K562 (cell line): Measurements from ENCODE around the gene GPR25. TPM values are rescaled to one million over a fixed set of nuclear protein-coding genes. Genes with fewer than 3 reads are reported as not detected.
A peak's percentile ranks its signal among the peaks of the same experiment; 100 is the strongest.

Source experiments
- ATAC-seq: fragments of 200-7000 bp; cut with Tn5 transposase; 3 replicates; pipeline ENCODE4 v1.9.1; 2020; ENCODE audit warnings: moderate library complexity
- BruUV-seq: library from RNA; stranded (reverse); fragments of 400-500 nt; replicated peaks from 2 replicates; lab custom pipeline; 2021; lab: Mats Ljungman, UMichigan
- CTCF ChIA-PET: fragments of 300-600 bp; formaldehyde crosslinking; extraction: SDS; loops from one replicate; lab custom pipeline; 2021; ENCODE audit warnings: low intra/inter-chr PET ratio; lab: Yijun Ruan, JAX
- POLR2A ChIA-PET: fragments of 300-600, 350-650 bp; sonication (Branson Sonifier 250); formaldehyde crosslinking; extraction: SDS; loops from one replicate; lab custom pipeline; 2021; ENCODE audit warnings: antibody characterized with exemption, inconsistent platforms; lab: Yijun Ruan, JAX
- DNase-seq, 4 experiments: peaks; one replicate each; pipeline versions ENCODE4 v3.0.0 to v3.0.0-alpha.2; 2011 to 2018; ENCODE audit warnings: low spot score in 3 of 4, mixed read lengths in 3 of 4; ENCODE audit errors: extremely low read depth in 1 of 4
- FAIRE-seq: peaks from 2 replicates; lab custom pipeline; 2011; peaks lifted over from hg19 to GRCh38; lab: Jason Lieb, UNC
- H2AFZ ChIP-seq: 2 replicates; pipeline ENCODE4 v1.6.0; 2011; ENCODE audit warnings: low read depth, low read length, control low read depth, inconsistent platforms
- H3K27ac ChIP-seq: fragments of 200-600 bp; 3 replicates; pipeline ENCODE4 v1.8.0; 2011; ENCODE audit warnings: low read depth, mild to moderate bottlenecking, control low read depth, inconsistent platforms, low read length, moderate library complexity, mixed read lengths; ENCODE audit errors: extremely low read depth
- H3K27me3 ChIP-seq, 2 experiments: fragments of 300-600 bp in 1 of 2; 2 replicates in 1 of 2; 3 replicates in 1 of 2; pipeline versions ENCODE4 v1.6.0 to v1.8.0; 2011; ENCODE audit warnings: inconsistent platforms in 2 of 2, low read length in 2 of 2, mild to moderate bottlenecking in 1 of 2, mixed read lengths in 1 of 2, moderate library complexity in 1 of 2; ENCODE audit not compliant: control insufficient read depth in 2 of 2, insufficient read depth in 2 of 2
- H3K36me3 ChIP-seq: fragments of 300-600 bp; 3 replicates; pipeline ENCODE4 v1.8.0; 2011; ENCODE audit warnings: mild to moderate bottlenecking, low read length, inconsistent platforms; ENCODE audit not compliant: control insufficient read depth, insufficient read depth
- H3K4me1 ChIP-seq, 2 experiments: fragments of 200-600 bp in 1 of 2; replicated peaks in 1 of 2; 2 replicates in 1 of 2; 3 replicates in 1 of 2; pipeline versions ENCODE4 v1.5.1 to v1.8.0; 2011; ENCODE audit warnings: inconsistent platforms in 2 of 2, low read length in 2 of 2, mild to moderate bottlenecking in 1 of 2, mixed read lengths in 1 of 2, moderate library complexity in 1 of 2; ENCODE audit not compliant: control insufficient read depth in 2 of 2, insufficient read depth in 2 of 2
- H3K4me2 ChIP-seq: 2 replicates; pipeline ENCODE4 v1.6.1; 2011; ENCODE audit warnings: low read length, control low read depth, inconsistent platforms, mixed read lengths; ENCODE audit not compliant: insufficient read depth
- H3K4me3 ChIP-seq: fragments of 200-600 bp; sonication (generic), shearing (Covaris generic); 2 replicates; pipeline ENCODE4 v1.5.1; 2016; ENCODE audit warnings: control low read depth, inconsistent platforms
- H3K79me2 ChIP-seq: fragments of 200-600 bp; 3 replicates; pipeline ENCODE4 v1.8.0; 2011; ENCODE audit warnings: low read length, inconsistent platforms; ENCODE audit not compliant: control insufficient read depth, insufficient read depth
- H3K9ac ChIP-seq, 2 experiments: 2 replicates each; pipeline versions ENCODE4 v1.6.0 to v1.6.1; 2011; ENCODE audit warnings: low read depth in 2 of 2, low read length in 2 of 2, control low read depth in 1 of 2, inconsistent platforms in 1 of 2, mild to moderate bottlenecking in 1 of 2, mixed read lengths in 1 of 2; ENCODE audit not compliant: insufficient read depth in 1 of 2
- H3K9me1 ChIP-seq: one replicate; pipeline ENCODE4 v1.6.0; 2011; ENCODE audit warnings: inconsistent platforms, mild to moderate bottlenecking, low read length, moderate library complexity; ENCODE audit not compliant: control insufficient read depth, insufficient read depth
- H3K9me3 ChIP-seq: replicated peaks from 2 replicates; pipeline ENCODE4 v1.5.1; 2011; ENCODE audit warnings: low read depth, low read length, inconsistent platforms; ENCODE audit not compliant: control insufficient read depth, insufficient read depth
- H4K20me1 ChIP-seq: replicated peaks from 2 replicates; pipeline ENCODE4 v1.6.1; 2011; ENCODE audit warnings: low read length, inconsistent platforms, mixed read lengths; ENCODE audit not compliant: control insufficient read depth, insufficient read depth
- BRD9 ChIP-seq: fragments of 450-650 bp; IDR thresholded peaks from 2 replicates; pipeline ENCODE4 v1.6.1; 2018; ENCODE audit warnings: low read depth; ENCODE audit not compliant: partially characterized antibody
- C11orf30 ChIP-seq: fragments of 450-650 bp; IDR thresholded peaks from 2 replicates; pipeline ENCODE4 v1.6.1; 2016; ENCODE audit warnings: low read depth, mild to moderate bottlenecking
- CHD1 ChIP-seq: fragments of 200-600 bp; sonication (generic); IDR thresholded peaks from one replicate; pipeline ENCODE4 v1.6.1; 2012; ENCODE audit warnings: mild to moderate bottlenecking, moderate library complexity, low read length, inconsistent platforms
- CTCF ChIP-seq, 3 experiments: IDR thresholded peaks in 2 of 3; conservative IDR thresholded peaks in 1 of 3; 2 replicates each; pipeline ENCODE4 v1.5.1; 2011 to 2012; ENCODE audit warnings: low read length in 3 of 3, mild to moderate bottlenecking in 3 of 3, control low read depth in 2 of 3, improper control_type of control experiment in 1 of 3, inconsistent platforms in 1 of 3, low read depth in 1 of 3, mixed read lengths in 1 of 3, moderate library complexity in 1 of 3; ENCODE audit not compliant: insufficient read depth in 2 of 3
- ILK ChIP-seq: fragments of 450-650 bp; IDR thresholded peaks from 2 replicates; pipeline ENCODE4 v1.6.1; 2016; ENCODE audit warnings: missing genetic modification characterization, low read depth, mild to moderate bottlenecking, missing compliant biosample characterization, moderate library complexity, borderline replicate concordance
- LARP7 ChIP-seq: fragments of 450-650 bp; IDR thresholded peaks from 2 replicates; pipeline ENCODE4 v1.6.1; 2016
- NR2F6 ChIP-seq: fragments of 450-650 bp; formaldehyde crosslinking; IDR thresholded peaks from 2 replicates; pipeline ENCODE4 v1.4.0; 2020; ENCODE audit warnings: mild to moderate bottlenecking
- RFX5 ChIP-seq: IDR thresholded peaks from 2 replicates; pipeline ENCODE4 v1.6.1; 2011; ENCODE audit warnings: low read depth, mild to moderate bottlenecking, improper control_type of control experiment, low read length
- TCF7L2 ChIP-seq: fragments of 150-350 bp; IDR thresholded peaks from 2 replicates; pipeline ENCODE4 v1.6.1; 2016; ENCODE audit warnings: low read depth, mild to moderate bottlenecking, low read length, moderate library complexity
- ZBTB7A ChIP-seq: IDR thresholded peaks from 2 replicates; pipeline ENCODE4 v1.6.1; 2011; ENCODE audit warnings: low read depth, mild to moderate bottlenecking, low read length, moderate library complexity, borderline replicate concordance; ENCODE audit not compliant: control insufficient read depth
- ZNF165 ChIP-seq: fragments of 250-450 bp; sonication (Bioruptor Pico); IDR thresholded peaks from 2 replicates; pipeline ENCODE4 v1.4.0; 2020; ENCODE audit warnings: borderline replicate concordance
- ZNF695 ChIP-seq: fragments of 450-650 bp; formaldehyde crosslinking; IDR thresholded peaks from 2 replicates; pipeline ENCODE4 v1.4.0; 2020; ENCODE audit warnings: mild to moderate bottlenecking, moderate library complexity
- WGBS: fragments of 100-300 bp; shearing (Covaris generic); methylation state at CpG from one replicate; pipeline ENCODE4 v1.1.6; 2016; ENCODE audit warnings: low coverage, mixed read lengths; ENCODE audit not compliant: insufficient coverage; ENCODE audit errors: missing lambda C conversion rate; 5-methylcytosine and 5-hydroxymethylcytosine counted together
- in situ Hi-C: fragments of 300-500 bp; cut with MboI; formaldehyde crosslinking; loops from 4 replicates; pipeline ENCODE4 v1.15.0; 2018; ENCODE audit warnings: inconsistent platforms, mixed read lengths
- intact Hi-C: fragments of 100-400 bp; cut with micrococcal nuclease; formaldehyde crosslinking; loops from 2 replicates; pipeline ENCODE4 v1.14.2; 2022
- polyA plus RNA-seq, 8 experiments: library from polyadenylated mRNA; depleted of rRNA in 4 of 8; stranded (reverse) in 5 of 8; unstranded in 3 of 8; fragments of >200 nt; fragmentation: Nextera tagmentation in 2 of 8; fragmentation: Illumina TruSeq in 1 of 8; extraction: Ambion mirVana in 2 of 8; extraction: Trizol in 1 of 8; gene quantifications; 2 replicates each; pipeline versions ENCODE4 v1.2.1 to v1.2.3, GENCODE V29; 2011 to 2014; ENCODE audit warnings: inconsistent platforms in 1 of 8, missing spikeins in 1 of 8
- total RNA-seq, 7 experiments: library from RNA; depleted of rRNA in 6 of 7; stranded (reverse); fragments of >200 nt in 6 of 7; fragmentation: Illumina TruSeq in 2 of 7; extraction: Trizol in 2 of 7; gene quantifications; 2 replicates each; pipeline versions ENCODE4 v1.2.1 to v1.2.3, GENCODE V29; 2011 to 2021; ENCODE audit warnings: low replicate concordance in 1 of 7
- TF ChIP-seq, protein P1 (sequence below): sonication (generic); formaldehyde crosslinking; IDR thresholded peaks from 2 replicates; pipeline ENCODE4 v1.9.0; 2022; ENCODE audit warnings: mild to moderate bottlenecking, missing genetic modification reagents
- TF ChIP-seq, protein P2 (sequence below): fragments of 250-450 bp; sonication (Bioruptor Pico); IDR thresholded peaks from 2 replicates; pipeline ENCODE4 v1.9.0; 2021; ENCODE audit warnings: mild to moderate bottlenecking, inconsistent platforms

Gene GPR25
- total and polyA plus RNA-seq, 9 of the 15 experiments (the other 6 are each of a cell fraction or from before 2014, with no cell fraction given) = not detected

DNA sequence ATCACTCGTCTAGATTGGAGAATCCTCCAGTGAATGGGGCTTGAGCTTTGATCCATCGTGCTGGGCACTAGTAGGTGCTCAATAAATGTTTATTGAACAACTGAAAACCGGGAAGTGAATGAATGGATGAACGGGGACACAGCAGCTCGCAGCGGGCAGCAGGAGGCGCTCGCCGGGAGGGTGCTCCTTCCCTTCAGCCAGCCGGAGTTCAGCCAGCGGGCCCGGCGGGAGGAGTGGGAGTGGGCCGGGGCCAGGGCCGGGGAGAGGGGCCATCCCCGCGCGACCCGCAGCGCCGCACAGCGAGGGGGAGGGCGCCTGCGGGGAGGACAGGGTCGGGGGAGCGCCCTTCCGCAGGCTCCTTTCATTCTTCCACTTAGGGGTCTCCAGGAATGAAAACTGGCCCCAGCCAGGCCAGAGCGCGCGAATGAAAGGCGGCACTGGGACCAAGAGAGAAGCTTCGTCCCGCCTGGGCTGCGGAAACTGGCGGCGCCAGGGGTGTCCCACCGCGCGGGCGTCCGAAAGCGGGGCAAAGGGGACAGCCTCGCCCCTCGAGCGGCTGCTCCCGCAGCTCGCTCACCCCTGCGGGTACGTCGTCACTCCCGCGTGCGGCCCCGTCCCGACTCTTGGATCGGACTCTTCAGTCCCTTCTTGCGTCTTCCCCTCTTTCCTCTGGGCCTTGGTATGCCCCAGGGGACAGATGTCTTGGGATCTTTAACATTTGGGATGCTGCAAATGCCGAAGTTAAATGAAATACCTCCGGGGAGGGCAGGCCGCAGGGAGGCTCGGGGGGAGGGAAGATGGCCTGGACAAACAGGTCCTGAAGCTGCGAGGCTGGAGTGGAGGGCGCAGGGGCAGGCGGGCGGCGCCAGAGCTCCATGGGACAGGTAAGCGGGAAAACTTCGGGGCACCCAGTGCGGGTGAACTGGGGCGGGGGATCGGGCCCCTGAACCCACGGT is 18.3 kb downstream of the GPR25 start (continued):
- TF ChIP-seq CTCF (IDR thresholded peaks at IDR 0.05 in 2 of 3, conservative IDR thresholded peaks at IDR 0.05 in 1 of 3; ENCODE audit: insufficient read depth in 2 of 3, low read depth in 1 of 3, low read length in 3 of 3) = peak; percentile 24 to 53 (median 46); a peak in 3 of 6 replicates
- no peak for TF ChIP-seq BRD9
- TF ChIP-seq LARP7 = no peak
- TF ChIP-seq ZNF165 (CRISPR knock-in tag) = no peak
- TF ChIP-seq ZBTB7A = peak; percentile 16; the same call in 1 of the 2 replicates
- TF ChIP-seq TCF7L2 = peak; percentile 67
- TF ChIP-seq CHD1 = no peak

GRCh38 chr1:200891774-200892157 is 19.0 kb downstream of the GPR25 start:
- POLR2A ChIA-PET = interaction anchor here (1.2 to 1.5 kb wide), 2 partner anchors 10 to 16 kb away, joined by 3 to 4 read pairs; no protein-coding TSS in a partner anchor
- Histone ChIP-seq H3K4me2 (no peak overlapping the region), H2AFZ (no peak overlapping the region), H3K9me3 (no peaks in the 10 kb centered on the region), H3K4me1 (peaks cover 3 to 20% of the 10 kb centered on the region in 2 experiments; a peak in 4 of 5 replicates), H3K9me1 (no peaks in the 10 kb centered on the region), H3K4me3 (no peak overlapping the region), H3K9ac (no peak overlapping the region), H3K27ac (no peak overlapping the region), H4K20me1 (peaks cover 30% of the 10 kb centered on the region), H3K79me2 (no peaks in the 10 kb centered on the region), H3K27me3 (peaks cover 71 to 83% of the 10 kb centered on the region in 2 experiments), H3K36me3 (no peaks in the 10 kb centered on the region)
- in situ Hi-C loops (no loop called here), intact Hi-C loops (no loop called here)
- WGBS = 4% methylated on average over 8 of the region's 8 CpGs
- CTCF ChIA-PET = no interaction called here
- BruUV-seq = no TSS peak
- ATAC-seq (no peak), FAIRE-seq (no peak), DNase-seq (no peak)
- no peak for TF ChIP-seq RFX5
- TF ChIP-seq, protein P1, sequence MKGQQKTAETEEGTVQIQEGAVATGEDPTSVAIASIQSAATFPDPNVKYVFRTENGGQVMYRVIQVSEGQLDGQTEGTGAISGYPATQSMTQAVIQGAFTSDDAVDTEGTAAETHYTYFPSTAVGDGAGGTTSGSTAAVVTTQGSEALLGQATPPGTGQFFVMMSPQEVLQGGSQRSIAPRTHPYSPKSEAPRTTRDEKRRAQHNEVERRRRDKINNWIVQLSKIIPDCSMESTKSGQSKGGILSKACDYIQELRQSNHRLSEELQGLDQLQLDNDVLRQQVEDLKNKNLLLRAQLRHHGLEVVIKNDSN = no peak
- TF ChIP-seq, protein P2, sequence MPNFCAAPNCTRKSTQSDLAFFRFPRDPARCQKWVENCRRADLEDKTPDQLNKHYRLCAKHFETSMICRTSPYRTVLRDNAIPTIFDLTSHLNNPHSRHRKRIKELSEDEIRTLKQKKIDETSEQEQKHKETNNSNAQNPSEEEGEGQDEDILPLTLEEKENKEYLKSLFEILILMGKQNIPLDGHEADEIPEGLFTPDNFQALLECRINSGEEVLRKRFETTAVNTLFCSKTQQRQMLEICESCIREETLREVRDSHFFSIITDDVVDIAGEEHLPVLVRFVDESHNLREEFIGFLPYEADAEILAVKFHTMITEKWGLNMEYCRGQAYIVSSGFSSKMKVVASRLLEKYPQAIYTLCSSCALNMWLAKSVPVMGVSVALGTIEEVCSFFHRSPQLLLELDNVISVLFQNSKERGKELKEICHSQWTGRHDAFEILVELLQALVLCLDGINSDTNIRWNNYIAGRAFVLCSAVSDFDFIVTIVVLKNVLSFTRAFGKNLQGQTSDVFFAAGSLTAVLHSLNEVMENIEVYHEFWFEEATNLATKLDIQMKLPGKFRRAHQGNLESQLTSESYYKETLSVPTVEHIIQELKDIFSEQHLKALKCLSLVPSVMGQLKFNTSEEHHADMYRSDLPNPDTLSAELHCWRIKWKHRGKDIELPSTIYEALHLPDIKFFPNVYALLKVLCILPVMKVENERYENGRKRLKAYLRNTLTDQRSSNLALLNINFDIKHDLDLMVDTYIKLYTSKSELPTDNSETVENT = no peak
- TF ChIP-seq ILK = no peak
- no peak for TF ChIP-seq NR2F6 (CRISPR knock-in tag)
- no peak for TF ChIP-seq C11orf30
- no peak for TF ChIP-seq ZNF695 (CRISPR knock-in tag)
